ENCODE results near the gene AUTS2.

AUTS2 gene

GRCh38 chr7:69748530-69748929, 150.3 kb downstream of the AUTS2 start:
- Histone ChIP-seq H3K9ac (ENCODE audit: low read length) (no peak overlapping the region), H4K20me1 (ENCODE audit: insufficient read depth, low read length) (no peaks in the 10 kb centered on the region), H3K9me2 (ENCODE audit: low read depth, low read length) (no peaks in the 10 kb centered on the region), H3K4me2 (ENCODE audit: low read length) (no peak overlapping the region), H3K79me2 (ENCODE audit: insufficient read depth, low read length) (peaks cover 99% of the 10 kb centered on the region), H3K27me3 (ENCODE audit: insufficient read depth, low read length) (no peaks in the 10 kb centered on the region), H3K27ac (ENCODE audit: low read depth, low read length, poor library complexity, severe bottlenecking) (peak overlapping the region; percentile 6), H3K36me3 (ENCODE audit: insufficient read depth, low read length) (peaks cover 9% of the 10 kb centered on the region; the same call in 1 of the 2 replicates), H3K4me1 (ENCODE audit: insufficient read depth, low read length, severe bottlenecking) (peaks cover 81% of the 10 kb centered on the region), H3K4me3 (ENCODE audit: low read depth, low read length, poor library complexity, severe bottlenecking) (no peak overlapping the region), H3F3A (ENCODE audit: insufficient read depth, low read length) (no peaks in the 10 kb centered on the region), H2AFZ (ENCODE audit: low read length) (no peak overlapping the region), H3K9me3 (ENCODE audit: low read length) (no peaks in the 10 kb centered on the region)
- TF ChIP-seq, protein P1, sequence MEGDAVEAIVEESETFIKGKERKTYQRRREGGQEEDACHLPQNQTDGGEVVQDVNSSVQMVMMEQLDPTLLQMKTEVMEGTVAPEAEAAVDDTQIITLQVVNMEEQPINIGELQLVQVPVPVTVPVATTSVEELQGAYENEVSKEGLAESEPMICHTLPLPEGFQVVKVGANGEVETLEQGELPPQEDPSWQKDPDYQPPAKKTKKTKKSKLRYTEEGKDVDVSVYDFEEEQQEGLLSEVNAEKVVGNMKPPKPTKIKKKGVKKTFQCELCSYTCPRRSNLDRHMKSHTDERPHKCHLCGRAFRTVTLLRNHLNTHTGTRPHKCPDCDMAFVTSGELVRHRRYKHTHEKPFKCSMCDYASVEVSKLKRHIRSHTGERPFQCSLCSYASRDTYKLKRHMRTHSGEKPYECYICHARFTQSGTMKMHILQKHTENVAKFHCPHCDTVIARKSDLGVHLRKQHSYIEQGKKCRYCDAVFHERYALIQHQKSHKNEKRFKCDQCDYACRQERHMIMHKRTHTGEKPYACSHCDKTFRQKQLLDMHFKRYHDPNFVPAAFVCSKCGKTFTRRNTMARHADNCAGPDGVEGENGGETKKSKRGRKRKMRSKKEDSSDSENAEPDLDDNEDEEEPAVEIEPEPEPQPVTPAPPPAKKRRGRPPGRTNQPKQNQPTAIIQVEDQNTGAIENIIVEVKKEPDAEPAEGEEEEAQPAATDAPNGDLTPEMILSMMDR (IDR thresholded peaks at IDR 0.05; ENCODE audit: low read length): no peak
- TF ChIP-seq EZH2 (IDR thresholded peaks at IDR 0.05; ENCODE audit: borderline replicate concordance, low read length): no peak

DNA sequence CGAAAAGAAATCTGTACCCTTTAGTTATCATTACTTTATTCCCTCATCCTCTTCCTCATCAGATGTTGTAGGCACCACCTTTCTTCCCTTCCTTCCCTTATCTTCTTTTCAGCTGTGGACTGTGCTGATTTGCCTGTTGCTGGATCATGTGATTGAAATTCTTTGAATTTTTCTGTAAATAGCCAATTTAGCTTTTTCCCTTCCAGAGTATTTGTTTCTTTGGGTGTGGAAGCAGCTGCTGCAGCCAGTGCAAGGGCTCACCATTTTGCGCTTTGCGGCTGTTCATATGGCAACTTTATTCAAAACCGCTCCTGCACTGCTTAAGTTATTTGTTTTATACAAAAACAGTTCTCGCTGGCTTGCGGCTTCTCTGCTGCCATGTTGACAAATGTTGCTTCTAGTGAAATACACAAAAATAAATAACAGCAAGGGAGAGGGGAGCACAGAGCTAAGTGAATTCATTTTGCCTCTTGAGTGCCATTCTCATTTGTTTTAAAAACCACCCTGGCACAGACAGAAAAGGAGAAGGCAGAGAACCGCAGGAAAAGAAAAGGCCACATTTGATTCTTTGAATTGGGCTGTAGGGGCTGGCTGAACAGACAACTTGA, 151.2 kb downstream of the AUTS2 start:
- H3K9ac ChIP-seq (ENCODE audit: low read length): no peak overlapping the region
- peaks cover 91% of the 10 kb centered on the region for H3K4me1 ChIP-seq (ENCODE audit: insufficient read depth, low read length, severe bottlenecking)
- peaks cover 98% of the 10 kb centered on the region for H3K79me2 ChIP-seq (ENCODE audit: insufficient read depth, low read length)
- no peak for TF ChIP-seq EZH2 (IDR thresholded peaks at IDR 0.05; ENCODE audit: borderline replicate concordance, low read length)
- TF ChIP-seq, protein P1 (IDR thresholded peaks at IDR 0.05; ENCODE audit: low read length): no peak
- H3K9me2 ChIP-seq (ENCODE audit: low read depth, low read length): no peaks in the 10 kb centered on the region
- no peak overlapping the region for H3K4me2 ChIP-seq (ENCODE audit: low read length)
- H4K20me1 ChIP-seq (ENCODE audit: insufficient read depth, low read length): no peaks in the 10 kb centered on the region
- no peak overlapping the region for H3K4me3 ChIP-seq (ENCODE audit: low read depth, low read length, poor library complexity, severe bottlenecking)
- peak overlapping the region; percentile 2 for H3K27ac ChIP-seq (ENCODE audit: low read depth, low read length, poor library complexity, severe bottlenecking)
- H3K27me3 ChIP-seq (ENCODE audit: insufficient read depth, low read length): no peaks in the 10 kb centered on the region
- H3K9me3 ChIP-seq (ENCODE audit: low read length): no peaks in the 10 kb centered on the region
- peaks cover 9% of the 10 kb centered on the region; the same call in 1 of the 2 replicates for H3K36me3 ChIP-seq (ENCODE audit: insufficient read depth, low read length)
- no peaks in the 10 kb centered on the region for H3F3A ChIP-seq (ENCODE audit: insufficient read depth, low read length)
- no peak overlapping the region for H2AFZ ChIP-seq (ENCODE audit: low read length)

DNA sequence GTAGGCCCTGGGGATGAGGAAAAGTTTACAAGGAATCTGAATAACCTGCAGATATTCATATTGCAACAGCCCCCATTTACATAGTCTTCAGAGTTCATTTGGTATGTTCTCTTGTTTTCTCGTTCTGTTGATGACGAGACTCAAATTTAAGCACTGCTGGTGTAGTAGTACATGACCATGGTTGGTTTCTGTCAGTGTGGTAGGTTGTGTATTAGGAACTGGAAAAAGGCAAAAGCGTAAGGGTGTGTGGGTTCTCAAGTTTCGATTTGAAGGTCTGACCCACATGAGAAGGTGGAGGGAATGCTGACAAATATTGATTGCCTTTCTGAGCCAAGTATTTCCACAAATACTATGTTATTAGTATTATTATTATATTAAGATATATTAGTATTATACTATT, 151.7 kb downstream of the AUTS2 start:
- H3F3A ChIP-seq (ENCODE audit: insufficient read depth, low read length): no peaks in the 10 kb centered on the region
- no peak overlapping the region for H3K9ac ChIP-seq (ENCODE audit: low read length)
- H3K79me2 ChIP-seq (ENCODE audit: insufficient read depth, low read length): peaks cover 96% of the 10 kb centered on the region
- no peak overlapping the region for H3K27ac ChIP-seq (ENCODE audit: low read depth, low read length, poor library complexity, severe bottlenecking)
- no peaks in the 10 kb centered on the region for H3K27me3 ChIP-seq (ENCODE audit: insufficient read depth, low read length)
- no peak overlapping the region for H3K4me3 ChIP-seq (ENCODE audit: low read depth, low read length, poor library complexity, severe bottlenecking)
- no peak overlapping the region for H2AFZ ChIP-seq (ENCODE audit: low read length)
- H4K20me1 ChIP-seq (ENCODE audit: insufficient read depth, low read length): no peaks in the 10 kb centered on the region
- no peaks in the 10 kb centered on the region for H3K9me2 ChIP-seq (ENCODE audit: low read depth, low read length)
- no peaks in the 10 kb centered on the region for H3K9me3 ChIP-seq (ENCODE audit: low read length)
- H3K36me3 ChIP-seq (ENCODE audit: insufficient read depth, low read length): peaks cover 9% of the 10 kb centered on the region; the same call in 1 of the 2 replicates
- TF ChIP-seq, protein P1 (IDR thresholded peaks at IDR 0.05; ENCODE audit: low read length): no peak
- TF ChIP-seq EZH2 (IDR thresholded peaks at IDR 0.05; ENCODE audit: borderline replicate concordance, low read length): no peak
- no peak overlapping the region for H3K4me2 ChIP-seq (ENCODE audit: low read length)
- peaks cover 95% of the 10 kb centered on the region for H3K4me1 ChIP-seq (ENCODE audit: insufficient read depth, low read length, severe bottlenecking)

All from OCI-LY1 (cell line).